Body of pancreas (tissue), 4 donors: ENCODE measurements around the gene GPR75.
"Not testable (repeated sequence)": the region's sequence is repeated elsewhere in the genome, so short reads cannot be mapped to it uniquely, and the experiment has no call there.

Experiments used
- CTCF ChIP-seq, 7 experiments: fragments of 450-650 bp in 4 of 7; fragments of 200-600 bp in 3 of 7; sonication (generic) in 3 of 7; IDR thresholded peaks; one replicate each; pipeline ENCODE4 v1.5.1; 2016 to 2019; ENCODE audit warnings: antibody characterized with exemption in 7 of 7
- POLR2A ChIP-seq, 3 donors: fragments of 450-650 bp; IDR thresholded peaks; one replicate each; pipeline ENCODE4 v1.6.1; 2016; ENCODE audit warnings: antibody characterized with exemption in 3 of 3, mild to moderate bottlenecking in 2 of 3

- not testable (repeated sequence) for TF ChIP-seq CTCF, POLR2A (IDR thresholded peaks at IDR 0.05)
Observed at GRCh38 chr2:53851052-53851757, 8.6 kb downstream of the GPR75 start.
